ENCODE data around the gene SGCG.

GRCh38 chr13:23354520-23354919 is 173.7 kb downstream of the SGCG start:
- TF ChIP-seq POLR2A (IDR thresholded peaks at IDR 0.05) (no peak), CTCF (IDR thresholded peaks at IDR 0.05) (no peak)

Measured in thyroid gland (tissue), 4 donors.